Esophagus squamous epithelium (tissue), 4 donors: ENCODE data around the gene ZFR2.

Experiments
- POLR2A ChIP-seq, 4 donors: fragments of 450-650 bp; IDR thresholded peaks; one replicate each; pipeline ENCODE4 v1.6.1; 2017; ENCODE audit warnings: antibody characterized with exemption in 4 of 4, mild to moderate bottlenecking in 4 of 4, moderate library complexity in 3 of 4
- TF ChIP-seq, protein P1 (sequence below), 6 experiments: fragments of 450-650 bp in 4 of 6; fragments of 200-600 bp in 2 of 6; sonication (generic) in 2 of 6; IDR thresholded peaks; one replicate each; pipeline ENCODE4 v1.5.1; 2016 to 2019; ENCODE audit warnings: antibody characterized with exemption in 6 of 6, mild to moderate bottlenecking in 4 of 6, moderate library complexity in 4 of 6

DNA sequence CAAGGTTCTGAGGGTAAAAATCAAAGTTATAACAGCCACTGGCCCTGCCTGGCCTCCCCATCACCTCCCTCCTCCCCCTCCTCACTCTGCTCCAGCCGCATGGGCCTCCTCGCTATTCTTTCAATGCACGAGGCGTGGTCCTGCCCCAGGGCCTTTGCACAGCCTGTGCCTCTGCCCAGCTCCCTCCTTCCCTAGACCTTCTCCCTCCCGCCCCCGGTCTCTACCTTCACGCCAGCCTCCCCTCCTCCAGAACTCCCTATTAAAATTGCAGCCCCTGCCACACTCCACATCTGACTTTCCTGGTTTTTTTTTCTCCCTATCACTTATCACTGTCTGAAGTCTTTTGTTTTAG is 100.1 kb downstream of the ZFR2 start:
- no peak for TF ChIP-seq POLR2A (IDR thresholded peaks at IDR 0.05)
- TF ChIP-seq, protein P1, sequence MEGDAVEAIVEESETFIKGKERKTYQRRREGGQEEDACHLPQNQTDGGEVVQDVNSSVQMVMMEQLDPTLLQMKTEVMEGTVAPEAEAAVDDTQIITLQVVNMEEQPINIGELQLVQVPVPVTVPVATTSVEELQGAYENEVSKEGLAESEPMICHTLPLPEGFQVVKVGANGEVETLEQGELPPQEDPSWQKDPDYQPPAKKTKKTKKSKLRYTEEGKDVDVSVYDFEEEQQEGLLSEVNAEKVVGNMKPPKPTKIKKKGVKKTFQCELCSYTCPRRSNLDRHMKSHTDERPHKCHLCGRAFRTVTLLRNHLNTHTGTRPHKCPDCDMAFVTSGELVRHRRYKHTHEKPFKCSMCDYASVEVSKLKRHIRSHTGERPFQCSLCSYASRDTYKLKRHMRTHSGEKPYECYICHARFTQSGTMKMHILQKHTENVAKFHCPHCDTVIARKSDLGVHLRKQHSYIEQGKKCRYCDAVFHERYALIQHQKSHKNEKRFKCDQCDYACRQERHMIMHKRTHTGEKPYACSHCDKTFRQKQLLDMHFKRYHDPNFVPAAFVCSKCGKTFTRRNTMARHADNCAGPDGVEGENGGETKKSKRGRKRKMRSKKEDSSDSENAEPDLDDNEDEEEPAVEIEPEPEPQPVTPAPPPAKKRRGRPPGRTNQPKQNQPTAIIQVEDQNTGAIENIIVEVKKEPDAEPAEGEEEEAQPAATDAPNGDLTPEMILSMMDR (IDR thresholded peaks at IDR 0.05): no peak
